ENCODE measurements around the gene FGF18. TPM values are rescaled to one million over a fixed set of nuclear protein-coding genes. Genes with fewer than 3 reads are reported as not detected.

FGF18 gene
- total RNA-seq, 1 donor from 2014 or later = 1.2 TPM

DNA sequence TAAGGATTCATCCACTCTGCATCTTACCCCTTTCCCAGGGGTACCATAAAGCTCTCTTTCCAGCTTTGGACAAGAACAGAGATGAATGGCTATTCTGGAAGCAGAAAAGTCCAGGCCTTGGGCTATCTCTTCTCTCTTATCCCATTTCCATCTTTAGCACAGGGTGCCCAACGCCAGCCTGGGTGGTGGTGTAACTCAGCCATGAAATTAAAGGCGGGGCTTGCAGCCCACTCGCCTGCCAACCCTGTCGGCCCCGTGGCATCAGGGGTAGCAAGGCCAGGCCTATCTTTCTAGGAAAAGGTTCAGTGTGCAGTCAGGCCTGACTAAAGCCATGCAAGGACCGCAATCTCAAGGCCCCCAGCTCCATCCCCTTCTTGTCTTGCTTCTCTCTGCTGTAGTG is 78.7 kb downstream of the FGF18 start:
- Mint-ChIP-seq H3K9me3 (ENCODE audit: unreplicated experiment) (no peaks in the 10 kb centered on the region), H3K4me3 (ENCODE audit: unreplicated experiment) (no peak overlapping the region), H3K27ac (ENCODE audit: unreplicated experiment) (no peak overlapping the region), H3K27me3 (ENCODE audit: low read depth, unreplicated experiment) (peaks cover 20% of the 10 kb centered on the region), H3K4me1 (ENCODE audit: low read depth, unreplicated experiment) (peaks cover 11% of the 10 kb centered on the region), H3K36me3 (ENCODE audit: low read depth, unreplicated experiment) (peaks cover 2% of the 10 kb centered on the region)
- Histone ChIP-seq H3K36me3 (ENCODE audit: insufficient read depth, low read length) (no peaks in the 10 kb centered on the region), H3K79me2 (ENCODE audit: insufficient read depth, low read length) (no peaks in the 10 kb centered on the region), H3K27ac (ENCODE audit: low read depth, low read length) (no peak overlapping the region), H4K20me1 (ENCODE audit: insufficient read depth, low read length) (no peaks in the 10 kb centered on the region), H3K4me3 (ENCODE audit: insufficient read depth, low read depth, low read length) (no peak overlapping the region), H3K27me3 (ENCODE audit: insufficient read depth, low read length) (no peaks in the 10 kb centered on the region), H3K9me3 (ENCODE audit: insufficient read depth, low read depth, low read length) (no peaks in the 10 kb centered on the region), H2AFZ (ENCODE audit: low read depth, low read length) (no peak overlapping the region), H3K4me1 (ENCODE audit: insufficient read depth, low read length) (peaks cover 17% of the 10 kb centered on the region), H3K4me2 (ENCODE audit: low read length) (no peak overlapping the region), H3K9ac (ENCODE audit: low read length) (no peak overlapping the region)
- FAIRE-seq (no peak), DNase-seq (ENCODE audit: low read depth) (no peak)
- TF ChIP-seq, protein P1, sequence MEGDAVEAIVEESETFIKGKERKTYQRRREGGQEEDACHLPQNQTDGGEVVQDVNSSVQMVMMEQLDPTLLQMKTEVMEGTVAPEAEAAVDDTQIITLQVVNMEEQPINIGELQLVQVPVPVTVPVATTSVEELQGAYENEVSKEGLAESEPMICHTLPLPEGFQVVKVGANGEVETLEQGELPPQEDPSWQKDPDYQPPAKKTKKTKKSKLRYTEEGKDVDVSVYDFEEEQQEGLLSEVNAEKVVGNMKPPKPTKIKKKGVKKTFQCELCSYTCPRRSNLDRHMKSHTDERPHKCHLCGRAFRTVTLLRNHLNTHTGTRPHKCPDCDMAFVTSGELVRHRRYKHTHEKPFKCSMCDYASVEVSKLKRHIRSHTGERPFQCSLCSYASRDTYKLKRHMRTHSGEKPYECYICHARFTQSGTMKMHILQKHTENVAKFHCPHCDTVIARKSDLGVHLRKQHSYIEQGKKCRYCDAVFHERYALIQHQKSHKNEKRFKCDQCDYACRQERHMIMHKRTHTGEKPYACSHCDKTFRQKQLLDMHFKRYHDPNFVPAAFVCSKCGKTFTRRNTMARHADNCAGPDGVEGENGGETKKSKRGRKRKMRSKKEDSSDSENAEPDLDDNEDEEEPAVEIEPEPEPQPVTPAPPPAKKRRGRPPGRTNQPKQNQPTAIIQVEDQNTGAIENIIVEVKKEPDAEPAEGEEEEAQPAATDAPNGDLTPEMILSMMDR (IDR thresholded peaks at IDR 0.05; ENCODE audit: insufficient read depth, low read depth, low read length) = no peak
- TF ChIP-seq EZH2 (IDR thresholded peaks at IDR 0.05; ENCODE audit: insufficient read depth, low read length) = no peak

DNA sequence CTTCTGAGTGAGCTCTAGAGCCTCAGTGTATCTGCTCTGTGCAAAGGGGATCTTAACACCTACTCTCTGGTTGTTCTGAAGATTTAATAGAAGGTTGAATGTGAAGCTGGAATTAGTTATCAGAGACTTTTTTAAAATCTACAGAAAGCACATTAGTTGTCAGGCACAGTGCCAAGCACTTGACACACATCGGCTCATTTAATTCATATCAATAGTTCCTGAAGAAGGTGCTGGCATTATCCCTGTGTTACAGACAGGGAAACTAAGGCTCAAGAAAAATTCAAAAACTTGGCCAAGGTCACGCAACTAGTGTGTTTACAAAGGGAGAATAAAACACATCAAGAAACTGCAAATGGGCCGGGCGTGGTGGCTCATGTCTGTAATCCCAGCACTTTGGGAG is 80.2 kb downstream of the FGF18 start:
- no peaks in the 10 kb centered on the region for H3K79me2 ChIP-seq (ENCODE audit: insufficient read depth, low read length)
- no peaks in the 10 kb centered on the region for H4K20me1 ChIP-seq (ENCODE audit: insufficient read depth, low read length)
- FAIRE-seq (no peak), DNase-seq (ENCODE audit: low read depth) (no peak)
- no peak overlapping the region for H3K4me2 ChIP-seq (ENCODE audit: low read length)
- H3K27ac Mint-ChIP-seq (ENCODE audit: unreplicated experiment) = no peak overlapping the region
- no peak overlapping the region for H3K4me3 Mint-ChIP-seq (ENCODE audit: unreplicated experiment)
- no peak overlapping the region for H3K4me3 ChIP-seq (ENCODE audit: insufficient read depth, low read depth, low read length)
- H3K4me1 Mint-ChIP-seq (ENCODE audit: low read depth, unreplicated experiment) = peaks cover 5% of the 10 kb centered on the region
- H3K36me3 ChIP-seq (ENCODE audit: insufficient read depth, low read length) = no peaks in the 10 kb centered on the region
- H3K27me3 Mint-ChIP-seq (ENCODE audit: low read depth, unreplicated experiment) = peaks cover 25% of the 10 kb centered on the region
- H2AFZ ChIP-seq (ENCODE audit: low read depth, low read length) = no peak overlapping the region
- TF ChIP-seq, protein P1 (IDR thresholded peaks at IDR 0.05; ENCODE audit: insufficient read depth, low read depth, low read length) = no peak
- no peaks in the 10 kb centered on the region for H3K27me3 ChIP-seq (ENCODE audit: insufficient read depth, low read length)
- no peaks in the 10 kb centered on the region for H3K9me3 Mint-ChIP-seq (ENCODE audit: unreplicated experiment)
- no peak overlapping the region for H3K27ac ChIP-seq (ENCODE audit: low read depth, low read length)
- H3K9me3 ChIP-seq (ENCODE audit: insufficient read depth, low read depth, low read length) = no peaks in the 10 kb centered on the region
- no peaks in the 10 kb centered on the region for H3K36me3 Mint-ChIP-seq (ENCODE audit: low read depth, unreplicated experiment)
- no peak overlapping the region for H3K9ac ChIP-seq (ENCODE audit: low read length)
- peaks cover 9% of the 10 kb centered on the region for H3K4me1 ChIP-seq (ENCODE audit: insufficient read depth, low read length)

DNA sequence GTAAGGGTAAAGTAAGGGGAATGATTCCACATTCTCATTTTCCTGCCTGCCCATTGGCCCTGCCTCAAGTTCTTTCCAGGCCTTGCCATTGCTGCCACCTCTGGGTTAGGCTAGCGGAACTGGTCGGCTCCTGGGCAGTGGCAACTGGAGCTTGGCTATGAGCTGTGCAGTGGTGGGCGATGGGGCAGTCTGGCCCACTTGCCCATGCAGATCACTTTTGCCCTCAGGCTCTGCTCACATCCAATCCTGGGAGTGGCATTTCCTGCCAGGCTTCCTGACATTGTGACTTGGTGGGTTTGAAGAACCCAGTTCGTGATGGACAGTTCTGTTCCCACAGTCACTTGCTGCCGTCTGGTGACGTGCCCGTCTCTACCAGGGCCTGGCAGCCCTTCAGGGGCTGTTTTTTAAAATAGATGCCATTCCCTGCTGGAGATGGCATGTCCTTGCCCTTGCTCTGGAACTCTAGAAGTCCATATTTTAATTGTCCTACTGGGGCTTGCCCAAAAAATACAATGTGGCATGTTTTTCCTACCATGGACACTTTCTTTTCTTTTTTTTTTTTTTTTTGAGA is 86.1 kb downstream of the FGF18 start:
- Mint-ChIP-seq H3K9me3 (ENCODE audit: unreplicated experiment) (peaks cover 2% of the 10 kb centered on the region), H3K27me3 (ENCODE audit: low read depth, unreplicated experiment) (peaks cover 28% of the 10 kb centered on the region), H3K36me3 (ENCODE audit: low read depth, unreplicated experiment) (no peaks in the 10 kb centered on the region), H3K4me1 (ENCODE audit: low read depth, unreplicated experiment) (no peaks in the 10 kb centered on the region), H3K27ac (ENCODE audit: unreplicated experiment) (no peak overlapping the region), H3K4me3 (ENCODE audit: unreplicated experiment) (no peak overlapping the region)
- no peak overlapping the region for H3K4me2 ChIP-seq (ENCODE audit: low read length)
- H3K4me3 ChIP-seq (ENCODE audit: insufficient read depth, low read depth, low read length) = no peak overlapping the region
- H3K4me1 ChIP-seq (ENCODE audit: insufficient read depth, low read length) = no peaks in the 10 kb centered on the region
- H3K27ac ChIP-seq (ENCODE audit: low read depth, low read length) = no peak overlapping the region
- no peaks in the 10 kb centered on the region for H4K20me1 ChIP-seq (ENCODE audit: insufficient read depth, low read length)
- H3K27me3 ChIP-seq (ENCODE audit: insufficient read depth, low read length) = no peaks in the 10 kb centered on the region
- H3K79me2 ChIP-seq (ENCODE audit: insufficient read depth, low read length) = no peaks in the 10 kb centered on the region
- FAIRE-seq (no peak), DNase-seq (ENCODE audit: low read depth) (no peak)
- no peak overlapping the region for H3K9ac ChIP-seq (ENCODE audit: low read length)
- TF ChIP-seq, protein P1 (IDR thresholded peaks at IDR 0.05; ENCODE audit: insufficient read depth, low read depth, low read length) = no peak
- TF ChIP-seq EZH2 (IDR thresholded peaks at IDR 0.05; ENCODE audit: insufficient read depth, low read length) = no peak
- no peaks in the 10 kb centered on the region for H3K9me3 ChIP-seq (ENCODE audit: insufficient read depth, low read depth, low read length)
- H2AFZ ChIP-seq (ENCODE audit: low read depth, low read length) = no peak overlapping the region
- H3K36me3 ChIP-seq (ENCODE audit: insufficient read depth, low read length) = no peaks in the 10 kb centered on the region
